Ascending aorta (tissue), 2 donors: ENCODE results near the gene SLC16A12. TPM values are rescaled to one million over a fixed set of nuclear protein-coding genes. Genes with fewer than 3 reads are reported as not detected.

ENCODE experiments used
- DNase-seq, 2 donors: peaks; one replicate each; pipeline ENCODE4 v3.0.0-alpha.2; 2019; ENCODE audit warnings: low spot score in 2 of 2
- H3K27ac ChIP-seq, 2 donors: fragments of 200-600 bp; sonication (generic); one replicate each; pipeline ENCODE4 v1.5.1; 2016 to 2017; ENCODE audit warnings: mild to moderate bottlenecking in 1 of 2
- H3K27me3 ChIP-seq: fragments of 200-600 bp; sonication (generic); one replicate; pipeline ENCODE4 v1.5.1; 2017
- H3K36me3 ChIP-seq, 2 donors: fragments of 200-600 bp; sonication (generic); one replicate each; pipeline ENCODE4 v1.5.1; 2016
- H3K4me1 ChIP-seq, 2 donors: fragments of 200-600 bp; sonication (generic); one replicate each; pipeline ENCODE4 v1.5.1; 2016 to 2017; ENCODE audit warnings: mild to moderate bottlenecking in 1 of 2
- H3K4me3 ChIP-seq, 2 donors: fragments of 200-600 bp; sonication (generic); one replicate each; pipeline ENCODE4 v1.5.1; 2016 to 2017; ENCODE audit warnings: mild to moderate bottlenecking in 1 of 2
- H3K9me3 ChIP-seq, 2 donors: fragments of 200-600 bp; sonication (generic); one replicate each; pipeline ENCODE4 v1.5.1; 2016
- CTCF ChIP-seq, 3 experiments: fragments of 200-600 bp in 2 of 3; fragments of 450-650 bp in 1 of 3; sonication (generic) in 2 of 3; IDR thresholded peaks; one replicate each; pipeline ENCODE4 v1.5.1; 2016 to 2019; ENCODE audit warnings: antibody characterized with exemption in 3 of 3, mild to moderate bottlenecking in 1 of 3, moderate library complexity in 1 of 3
- intact Hi-C: fragments of 100-400 bp; cut with DNase I; formaldehyde crosslinking; loops from one replicate; pipeline ENCODE4 v1.15.1; 2023
- total RNA-seq: library from RNA; depleted of rRNA; stranded (reverse); fragments of >200 nt; gene quantifications from one replicate; pipeline ENCODE4 v1.1.0, GENCODE V29; 2016

SLC16A12 gene
- total RNA-seq, 1 donor from 2014 or later = not detected

- Histone ChIP-seq H3K4me1 (no peaks in the 10 kb centered on the region), H3K9me3 (no peaks in the 10 kb centered on the region), H3K36me3 (no peaks in the 10 kb centered on the region), H3K4me3 (no peak overlapping the region), H3K27ac (no peak overlapping the region), H3K27me3 (no peaks in the 10 kb centered on the region)
- intact Hi-C loops = no loop called here
- DNase-seq = no peak
- no peak for TF ChIP-seq CTCF (IDR thresholded peaks at IDR 0.05)
These were observed 40.8 kb downstream of the SLC16A12 start for GRCh38 chr10:89494575-89494974.

GRCh38 chr10:89494068-89494467, 41.3 kb downstream of the SLC16A12 start:
- intact Hi-C loops = no loop called here
- Histone ChIP-seq H3K4me1 (no peaks in the 10 kb centered on the region), H3K9me3 (no peaks in the 10 kb centered on the region), H3K27ac (no peak overlapping the region), H3K36me3 (no peaks in the 10 kb centered on the region), H3K27me3 (no peaks in the 10 kb centered on the region), H3K4me3 (no peak overlapping the region)
- no peak for DNase-seq
- no peak for TF ChIP-seq CTCF (IDR thresholded peaks at IDR 0.05)

GRCh38 chr10:89491932-89492331, 43.5 kb downstream of the SLC16A12 start:
- no peaks in the 10 kb centered on the region for H3K36me3 ChIP-seq
- no peaks in the 10 kb centered on the region for H3K9me3 ChIP-seq
- H3K4me3 ChIP-seq = no peak overlapping the region
- TF ChIP-seq CTCF (IDR thresholded peaks at IDR 0.05) = no peak
- no peak overlapping the region for H3K27ac ChIP-seq
- H3K27me3 ChIP-seq = no peaks in the 10 kb centered on the region
- H3K4me1 ChIP-seq = no peaks in the 10 kb centered on the region
- intact Hi-C loops = no loop called here
- no peak for DNase-seq

GRCh38 chr10:89490596-89491335, 44.6 kb downstream of the SLC16A12 start:
- TF ChIP-seq CTCF (IDR thresholded peaks at IDR 0.05) = no peak
- Histone ChIP-seq H3K4me3 (no peak overlapping the region), H3K27me3 (no peaks in the 10 kb centered on the region), H3K9me3 (no peaks in the 10 kb centered on the region), H3K36me3 (no peaks in the 10 kb centered on the region), H3K4me1 (no peaks in the 10 kb centered on the region), H3K27ac (no peak overlapping the region)
- intact Hi-C loops = no loop called here
- no peak for DNase-seq

- DNase-seq = no peak
- intact Hi-C loops = loop anchor here (2.0 to 5.0 kb wide), 2 partner anchors 33 to 80 kb away; no protein-coding TSS in a partner anchor
- peak overlapping the region; percentile 29 to 62 for H3K27ac ChIP-seq
- no peaks in the 10 kb centered on the region for H3K27me3 ChIP-seq
- no peak overlapping the region for H3K4me3 ChIP-seq
- no peaks in the 10 kb centered on the region for H3K36me3 ChIP-seq
- peaks cover 3 to 43% of the 10 kb centered on the region in 2 donors for H3K4me1 ChIP-seq
- no peak for TF ChIP-seq CTCF (IDR thresholded peaks at IDR 0.05)
- no peaks in the 10 kb centered on the region for H3K9me3 ChIP-seq
These were observed 53.1 kb downstream of the SLC16A12 start for GRCh38 chr10:89482256-89482655.
